Right lobe of liver (tissue), 4 donors: ENCODE results near the gene SLC16A9.

Experiments
- CTCF ChIP-seq, 4 donors: fragments of 200-600 bp in 3 of 4; fragments of 450-650 bp in 1 of 4; IDR thresholded peaks; one replicate each; pipeline versions ENCODE4 v1.5.1 to v1.8.0; 2016 to 2022; ENCODE audit warnings: antibody characterized with exemption in 4 of 4, mild to moderate bottlenecking in 2 of 4
- POLR2A ChIP-seq: fragments of 450-650 bp; IDR thresholded peaks from one replicate; pipeline ENCODE4 v1.6.1; 2017; ENCODE audit warnings: antibody characterized with exemption, mild to moderate bottlenecking
- donor health status: DM: no; HTN: no; CAD: no.
- donor health status: DM: no; HTN: no; CAD: no.
- donor health status: DM: no; HTN: yes; CAD: no.

DNA sequence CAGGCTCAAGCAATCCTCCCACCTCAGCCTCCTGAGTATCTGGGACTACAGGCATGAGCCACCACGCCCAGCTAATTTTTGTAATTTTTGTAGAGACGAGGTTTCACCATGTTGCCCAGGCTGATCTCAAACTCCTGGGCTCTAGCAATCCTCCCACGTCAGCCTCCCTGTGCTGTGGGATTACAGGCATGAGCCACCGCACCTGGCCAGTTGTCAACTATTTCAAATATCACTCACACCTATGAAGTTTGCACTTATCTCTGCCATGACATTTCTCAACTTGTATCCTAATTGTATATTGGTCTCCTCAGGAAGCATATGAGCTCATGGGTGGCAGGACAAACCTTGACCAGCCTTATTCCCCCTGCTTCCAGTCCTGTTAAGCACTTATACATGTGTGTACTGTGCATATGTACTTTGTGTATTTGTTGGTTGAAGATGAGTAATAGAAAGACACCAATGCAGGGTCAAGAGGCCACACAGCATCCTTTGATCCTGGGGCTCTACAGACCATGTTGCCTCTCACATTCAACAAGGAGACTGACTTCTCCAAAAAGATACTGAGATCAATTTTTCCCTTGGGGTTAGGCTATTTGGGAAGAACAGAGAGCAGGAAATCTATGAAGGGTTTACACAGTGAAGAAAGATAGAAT lies 82.2 kb downstream of the SLC16A9 start:
- TF ChIP-seq CTCF (IDR thresholded peaks at IDR 0.05) (no peak), POLR2A (no peak)
